PC-9 (cell line): ENCODE results near the gene SCYGR2.

ENCODE experiments used
- EZH2 ChIP-seq: fragments of 200-600 bp; sonication (generic); IDR thresholded peaks from 2 replicates; pipeline ENCODE4 v1.8.0; 2017; ENCODE audit warnings: antibody characterized with exemption, low read depth
- TF ChIP-seq, protein P1 (sequence below): fragments of 200-600 bp; sonication (generic); conservative IDR thresholded peaks from 2 replicates; pipeline ENCODE4 v1.6.1; 2017; ENCODE audit warnings: mixed run types, antibody characterized with exemption, mild to moderate bottlenecking, moderate library complexity

DNA sequence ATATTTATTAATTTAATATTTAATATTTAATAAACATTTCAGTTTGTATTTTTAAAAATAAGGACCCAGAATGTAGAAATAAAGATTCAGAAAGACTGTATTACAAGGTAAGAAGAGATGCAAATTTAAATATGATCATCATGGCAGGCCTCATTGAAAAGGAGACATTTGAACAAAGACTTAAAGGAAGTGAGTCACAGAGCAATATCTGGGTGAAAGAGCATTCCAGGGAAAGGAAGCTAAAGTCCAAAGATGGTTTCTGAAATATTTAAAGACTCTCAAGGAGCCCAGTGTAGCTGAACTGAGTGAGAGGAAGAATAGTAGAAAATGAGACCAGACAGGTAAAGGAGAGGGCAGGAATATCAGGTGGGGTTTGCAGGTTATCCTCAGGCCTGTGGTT lies 24.5 kb downstream of the SCYGR2 start:
- TF ChIP-seq, protein P1, sequence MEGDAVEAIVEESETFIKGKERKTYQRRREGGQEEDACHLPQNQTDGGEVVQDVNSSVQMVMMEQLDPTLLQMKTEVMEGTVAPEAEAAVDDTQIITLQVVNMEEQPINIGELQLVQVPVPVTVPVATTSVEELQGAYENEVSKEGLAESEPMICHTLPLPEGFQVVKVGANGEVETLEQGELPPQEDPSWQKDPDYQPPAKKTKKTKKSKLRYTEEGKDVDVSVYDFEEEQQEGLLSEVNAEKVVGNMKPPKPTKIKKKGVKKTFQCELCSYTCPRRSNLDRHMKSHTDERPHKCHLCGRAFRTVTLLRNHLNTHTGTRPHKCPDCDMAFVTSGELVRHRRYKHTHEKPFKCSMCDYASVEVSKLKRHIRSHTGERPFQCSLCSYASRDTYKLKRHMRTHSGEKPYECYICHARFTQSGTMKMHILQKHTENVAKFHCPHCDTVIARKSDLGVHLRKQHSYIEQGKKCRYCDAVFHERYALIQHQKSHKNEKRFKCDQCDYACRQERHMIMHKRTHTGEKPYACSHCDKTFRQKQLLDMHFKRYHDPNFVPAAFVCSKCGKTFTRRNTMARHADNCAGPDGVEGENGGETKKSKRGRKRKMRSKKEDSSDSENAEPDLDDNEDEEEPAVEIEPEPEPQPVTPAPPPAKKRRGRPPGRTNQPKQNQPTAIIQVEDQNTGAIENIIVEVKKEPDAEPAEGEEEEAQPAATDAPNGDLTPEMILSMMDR: no peak
- TF ChIP-seq EZH2: no peak
